ENCODE data around the gene PTH1R.

PTH1R gene

DNA sequence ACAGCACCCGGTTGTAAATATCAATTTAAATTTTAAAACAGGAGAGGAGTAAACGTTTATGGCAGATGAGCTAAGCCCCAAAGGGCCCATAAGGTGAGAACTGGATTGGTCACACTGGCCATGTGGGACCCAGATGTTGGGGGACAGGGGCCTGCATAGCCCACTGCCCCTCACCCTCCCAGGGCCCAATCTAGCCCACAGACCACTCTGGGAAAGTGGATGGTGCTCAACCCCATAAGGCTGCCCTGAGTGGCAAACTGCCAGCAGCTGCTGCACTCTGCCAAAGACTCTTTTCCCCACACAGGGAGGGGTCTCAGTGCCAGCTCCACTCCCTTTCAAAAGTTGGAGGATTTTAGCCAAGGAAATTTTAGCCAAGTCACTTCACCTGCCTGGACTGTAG is 56.6 kb downstream of the PTH1R start:
- DNase-seq: no peak

DNA sequence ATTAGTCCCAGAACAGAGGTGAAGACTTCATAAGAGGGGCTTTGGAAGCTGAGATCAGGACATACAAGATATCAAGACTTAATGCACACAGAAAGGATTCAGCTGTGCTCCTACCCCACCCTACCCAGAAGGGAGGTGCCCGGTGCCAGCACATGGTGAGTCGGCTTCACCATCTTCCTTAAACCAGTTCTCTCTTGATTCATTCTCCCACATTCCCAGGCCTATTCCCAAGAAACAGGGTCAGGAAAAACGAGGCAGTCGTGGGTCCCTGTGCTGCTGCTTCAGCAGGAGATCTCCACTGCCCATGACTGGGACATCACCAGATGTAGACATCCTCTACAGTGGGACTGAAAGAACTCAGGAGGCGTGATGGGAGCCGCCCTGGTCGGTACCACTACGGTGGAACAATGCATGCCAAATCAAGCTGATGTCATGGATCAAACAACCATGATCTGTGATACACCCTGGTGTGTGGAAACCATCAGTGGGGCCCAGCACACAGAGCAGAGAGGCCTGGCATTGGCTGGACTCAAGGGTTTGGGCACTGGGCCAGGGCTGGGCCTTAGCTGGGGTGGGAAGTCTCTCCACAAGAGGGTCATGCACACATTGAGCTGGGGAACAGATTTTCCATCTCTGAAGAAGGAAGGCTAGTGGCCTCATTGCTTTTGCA is 57.1 kb downstream of the PTH1R start:
- DNase-seq: no peak

DNA sequence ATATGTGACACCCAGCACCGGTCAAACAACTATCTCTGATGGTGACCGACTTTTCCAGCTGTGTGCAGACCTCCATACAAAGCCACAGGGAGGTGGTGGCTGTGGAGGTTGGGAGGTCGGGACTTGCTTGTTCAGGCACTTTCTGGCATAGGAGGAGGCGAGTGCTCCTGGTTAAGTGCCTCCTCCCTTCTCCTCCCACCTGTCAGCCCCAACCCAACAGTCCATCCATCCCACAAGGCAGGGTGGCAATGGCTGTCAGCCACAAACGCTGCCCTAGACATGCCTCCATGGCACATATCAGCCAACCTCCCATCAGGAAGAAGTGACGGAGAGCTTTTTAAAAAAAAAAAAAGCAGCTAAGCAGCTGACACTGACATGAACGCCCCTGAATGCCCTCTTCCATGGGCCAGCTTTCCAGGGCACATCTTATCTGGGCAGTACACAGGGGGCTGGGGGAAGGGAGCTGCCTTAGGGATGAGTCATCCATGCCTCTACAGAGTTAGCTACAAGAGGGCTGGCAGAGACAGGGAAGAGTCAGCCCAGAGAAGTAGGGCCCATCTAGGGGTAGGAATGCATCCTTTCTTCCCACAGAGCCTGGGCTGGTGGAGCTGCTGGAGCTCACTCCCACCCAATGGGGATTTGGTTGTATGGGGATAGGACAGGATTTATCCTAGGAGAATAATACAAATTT is 57.8 kb downstream of the PTH1R start:
- peak; percentile 96 for DNase-seq

DNA sequence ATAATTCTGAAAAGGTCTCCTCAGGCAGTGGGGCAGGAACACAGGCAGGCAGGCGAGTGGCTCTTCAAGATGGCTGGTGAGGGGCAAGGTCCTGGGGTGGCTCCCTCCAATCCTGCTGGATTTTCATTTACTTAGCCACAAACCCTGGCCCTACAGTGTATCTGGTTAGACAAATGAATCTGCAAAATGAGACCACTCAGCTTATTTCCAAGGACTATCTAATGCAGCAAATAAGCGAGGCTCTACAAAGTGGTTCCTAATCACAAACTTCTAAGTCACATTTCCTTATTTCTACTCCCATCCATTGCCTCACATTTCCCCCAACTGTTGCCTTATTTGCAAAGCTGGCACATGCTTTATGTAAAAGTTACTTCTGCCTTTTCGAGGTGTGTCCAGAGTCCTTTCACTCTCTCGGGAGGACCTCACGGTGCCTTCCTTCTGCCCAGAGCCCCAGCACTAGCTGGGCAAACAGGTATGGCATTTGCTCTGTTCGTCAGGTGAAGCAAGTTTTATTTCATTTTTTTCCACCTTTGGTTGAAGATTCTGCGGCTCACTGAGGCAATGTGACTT is 58.6 kb downstream of the PTH1R start:
- DNase-seq: no peak

DNA sequence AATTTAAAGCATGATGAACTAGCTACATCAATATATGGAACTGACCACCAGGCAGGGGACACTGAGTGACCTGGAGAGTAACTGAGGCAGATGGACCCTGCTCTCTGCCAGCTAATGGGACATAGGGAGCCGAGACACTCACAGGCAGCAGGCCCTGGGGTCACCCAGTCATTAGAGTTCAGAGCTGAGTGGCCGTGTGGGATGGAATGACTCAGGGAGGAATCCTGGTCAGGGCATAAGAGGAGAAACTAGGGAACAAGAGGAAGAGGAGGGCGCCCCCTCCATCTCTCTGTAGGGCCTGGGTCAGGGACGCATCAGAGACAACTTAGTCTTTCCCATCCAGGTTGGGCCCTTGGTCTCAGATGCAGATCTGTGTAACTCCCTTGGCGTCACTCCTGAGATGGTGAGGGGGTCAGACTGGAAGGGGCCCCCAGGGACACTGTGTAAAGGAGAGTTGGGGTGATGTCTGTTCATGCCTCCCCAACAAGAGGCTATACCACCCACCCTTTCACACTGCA is 59.3 kb downstream of the PTH1R start:
- no peak for DNase-seq

DNA sequence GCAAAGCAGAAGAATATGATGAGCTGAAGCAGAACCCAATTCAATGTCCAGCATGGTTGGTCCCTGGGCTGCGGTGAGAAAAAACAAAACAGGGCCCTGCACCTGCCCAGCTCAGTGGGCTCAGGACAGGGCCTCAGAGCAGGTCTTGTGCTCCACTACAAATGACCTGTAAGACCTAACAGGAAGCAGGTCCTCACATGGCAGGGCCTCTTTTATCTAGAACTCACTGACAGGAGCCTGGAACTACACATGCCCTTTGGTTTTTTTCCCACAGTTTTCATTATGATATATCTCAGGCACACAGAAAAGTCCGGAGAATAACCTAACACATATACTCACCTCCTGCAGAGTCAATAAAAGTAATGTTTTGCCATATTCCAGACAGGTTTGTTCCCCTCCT is 60.6 kb downstream of the PTH1R start:
- no peak for DNase-seq

DNA sequence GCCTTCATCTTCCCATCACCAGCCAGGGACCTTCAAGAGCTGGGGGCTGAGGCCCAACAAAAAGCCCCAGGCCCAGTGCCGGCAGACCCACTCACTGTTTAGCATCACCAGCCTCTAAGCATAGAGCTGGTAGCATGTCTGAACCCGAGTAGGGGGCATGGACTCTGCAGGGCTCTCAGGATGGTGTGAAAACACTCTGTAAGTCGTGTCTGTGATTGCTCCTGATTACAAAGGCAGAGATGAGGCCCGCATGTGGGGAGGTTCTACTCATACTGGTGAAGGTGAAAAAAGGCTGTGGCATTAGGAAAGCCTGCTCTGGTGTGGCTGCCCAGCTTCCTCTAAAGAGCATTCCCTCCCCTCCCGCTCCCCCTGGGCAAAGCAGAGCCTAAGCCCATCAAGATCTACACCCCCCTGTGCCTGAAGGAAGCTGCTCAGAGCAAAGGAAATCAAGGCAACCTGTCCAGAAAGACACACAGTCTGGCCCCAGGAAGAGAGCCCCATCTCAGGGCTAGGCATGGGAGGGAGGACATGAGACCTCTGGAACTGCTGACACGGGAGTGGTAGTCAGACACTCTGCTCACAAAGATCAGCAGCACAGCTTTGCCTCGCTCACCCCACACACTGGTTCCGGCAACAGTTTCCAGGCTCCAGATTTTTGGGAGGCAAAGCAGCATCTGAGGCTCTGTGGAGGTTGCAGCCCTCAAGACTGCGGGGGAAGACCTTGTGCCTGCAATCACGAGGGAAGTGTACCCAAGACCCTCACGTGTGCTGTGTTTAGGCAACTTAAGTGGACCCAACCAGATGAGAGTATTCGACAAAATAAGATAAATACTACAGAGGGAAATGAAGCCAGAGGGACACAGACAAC is 62.3 kb downstream of the PTH1R start:
- no peak for DNase-seq

DNA sequence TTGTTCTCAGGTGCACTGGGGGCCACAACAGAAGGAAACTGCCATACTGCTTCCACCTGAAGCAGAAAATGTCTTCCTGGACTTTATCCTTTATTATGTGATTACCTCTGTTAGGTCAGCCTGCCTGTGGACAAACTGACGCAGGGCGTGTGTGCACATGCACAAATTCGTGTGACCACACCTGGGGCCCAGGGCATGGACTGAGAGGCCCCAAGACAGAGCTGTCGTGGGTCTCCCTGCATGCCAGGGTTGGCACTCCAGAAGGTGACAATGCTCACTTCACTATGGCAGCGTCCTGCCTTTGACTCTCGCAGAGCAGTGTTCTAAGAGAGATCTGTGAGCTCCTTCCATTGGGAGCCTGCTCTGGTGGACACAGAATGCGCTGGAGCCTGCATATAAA is 64.6 kb downstream of the PTH1R start:
- DNase-seq: no peak

DNA sequence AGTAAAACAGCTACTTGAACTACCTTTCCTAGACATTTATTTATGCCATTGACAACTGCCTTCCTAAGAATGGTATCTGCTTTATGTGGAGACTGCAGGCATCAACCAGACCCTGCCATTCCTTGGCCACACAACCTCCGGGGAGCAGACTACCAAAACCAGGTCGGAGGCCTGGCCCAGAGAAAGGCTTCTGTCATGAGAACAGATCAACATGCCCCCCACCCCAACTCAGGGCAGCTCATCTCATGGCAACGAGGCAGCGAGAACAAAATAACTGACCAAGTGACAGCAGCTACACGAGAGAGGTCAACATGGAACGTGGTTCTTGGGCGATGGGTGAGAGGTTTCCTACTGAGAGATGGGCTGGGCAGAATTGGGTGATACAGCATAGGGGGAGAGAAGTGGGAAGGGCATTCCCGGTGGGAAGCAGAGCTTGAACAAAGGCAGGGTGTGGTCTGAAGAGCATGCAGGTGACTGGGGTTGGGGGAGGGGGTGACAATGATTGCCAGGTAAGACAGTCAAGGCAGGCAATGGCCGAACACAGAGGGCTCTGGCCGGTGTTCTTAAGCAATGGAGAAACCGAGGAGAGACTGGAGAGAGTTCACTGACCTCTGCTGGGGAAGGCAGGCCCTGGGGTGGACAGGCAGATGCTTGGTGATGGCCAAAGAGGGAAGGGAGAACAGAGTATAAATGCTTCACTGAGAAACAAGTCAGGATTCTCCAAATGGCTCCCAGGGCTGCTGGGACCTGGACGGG is 65.1 kb downstream of the PTH1R start:
- DNase-seq: no peak

DNA sequence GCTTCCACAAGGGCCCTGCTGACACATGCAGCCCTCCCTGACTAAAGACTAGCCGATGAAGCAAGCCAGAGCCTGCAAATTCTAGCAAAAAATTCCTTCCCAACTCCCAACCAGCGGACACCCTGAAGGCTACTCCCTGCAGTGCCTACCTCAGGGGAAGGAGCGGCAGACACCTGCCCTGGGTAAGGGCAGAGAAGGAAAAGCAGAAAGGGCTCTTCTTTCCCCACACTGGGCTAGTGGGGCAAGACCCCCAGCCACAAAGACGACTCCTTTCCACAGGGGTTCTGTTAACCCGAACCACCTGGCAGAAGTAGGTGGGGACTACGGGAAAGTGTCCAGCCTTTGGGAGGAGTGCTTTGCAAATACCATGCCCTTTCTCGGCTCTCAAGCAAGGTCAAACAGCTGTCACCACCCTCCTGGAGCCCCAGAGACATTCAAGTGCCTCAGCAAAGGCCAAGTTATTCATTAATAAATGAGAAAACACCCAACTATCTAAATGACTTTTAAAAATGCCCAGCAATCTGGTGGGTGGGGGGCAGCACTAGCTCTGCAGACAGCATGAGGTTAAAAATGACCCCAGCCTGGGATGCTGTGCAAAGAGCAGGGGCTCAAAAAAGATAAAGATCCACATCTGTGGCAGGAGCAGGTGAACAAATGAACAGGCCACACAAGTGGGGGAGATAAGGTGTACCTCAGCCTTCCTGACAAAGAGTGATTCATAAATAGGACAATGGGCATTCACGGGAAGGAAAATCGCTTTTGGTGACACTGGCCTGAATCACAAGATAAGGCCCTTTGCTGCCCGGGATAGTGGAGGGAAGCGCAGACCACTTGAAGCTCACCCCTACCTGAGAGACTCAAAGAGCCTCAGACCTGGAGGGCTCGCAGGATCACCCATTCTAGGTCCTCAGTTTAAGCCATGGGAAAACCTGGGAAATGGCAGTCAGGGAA is 66.0 kb downstream of the PTH1R start:
- DNase-seq: no peak

DNA sequence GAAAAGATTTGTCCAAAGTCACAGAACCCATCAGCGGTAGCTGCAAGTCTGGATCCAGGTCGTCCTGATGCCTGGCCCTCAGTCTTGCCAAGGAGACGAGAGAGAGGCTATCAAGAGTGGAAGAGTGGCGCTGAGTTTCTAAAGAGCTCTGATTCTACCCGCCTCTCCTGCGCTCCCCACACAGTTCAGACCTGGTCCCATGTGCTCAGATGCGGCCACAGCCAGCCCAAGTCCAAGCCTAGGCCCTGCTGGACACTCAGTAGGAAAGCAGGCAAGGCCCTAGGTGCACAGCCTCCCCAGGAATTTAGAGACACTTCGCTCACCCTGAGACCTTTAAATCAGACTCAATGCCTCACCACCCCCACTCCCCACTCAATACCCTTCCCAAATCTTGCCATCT is 66.7 kb downstream of the PTH1R start:
- DNase-seq: no peak

DNA sequence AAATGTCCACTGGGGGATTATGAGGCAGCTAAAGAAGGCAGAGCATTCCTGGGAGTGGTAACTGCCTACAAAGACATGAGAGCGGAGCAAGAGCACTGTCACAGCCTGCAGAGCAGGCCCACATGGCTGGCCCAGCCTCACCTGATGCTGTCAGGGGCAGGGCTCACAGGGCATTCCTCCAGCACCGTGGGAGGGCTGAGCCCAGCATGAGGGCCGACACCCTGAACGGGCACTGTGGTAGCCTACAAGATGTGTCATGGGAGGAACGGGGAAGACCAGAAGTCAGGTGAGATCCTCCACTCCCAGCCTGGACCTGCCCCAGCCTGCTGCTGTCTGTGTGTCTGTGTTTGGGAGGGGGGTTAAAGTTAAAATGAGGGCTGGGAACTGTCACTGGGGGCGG is 68.9 kb downstream of the PTH1R start:
- DNase-seq: no peak

DNA sequence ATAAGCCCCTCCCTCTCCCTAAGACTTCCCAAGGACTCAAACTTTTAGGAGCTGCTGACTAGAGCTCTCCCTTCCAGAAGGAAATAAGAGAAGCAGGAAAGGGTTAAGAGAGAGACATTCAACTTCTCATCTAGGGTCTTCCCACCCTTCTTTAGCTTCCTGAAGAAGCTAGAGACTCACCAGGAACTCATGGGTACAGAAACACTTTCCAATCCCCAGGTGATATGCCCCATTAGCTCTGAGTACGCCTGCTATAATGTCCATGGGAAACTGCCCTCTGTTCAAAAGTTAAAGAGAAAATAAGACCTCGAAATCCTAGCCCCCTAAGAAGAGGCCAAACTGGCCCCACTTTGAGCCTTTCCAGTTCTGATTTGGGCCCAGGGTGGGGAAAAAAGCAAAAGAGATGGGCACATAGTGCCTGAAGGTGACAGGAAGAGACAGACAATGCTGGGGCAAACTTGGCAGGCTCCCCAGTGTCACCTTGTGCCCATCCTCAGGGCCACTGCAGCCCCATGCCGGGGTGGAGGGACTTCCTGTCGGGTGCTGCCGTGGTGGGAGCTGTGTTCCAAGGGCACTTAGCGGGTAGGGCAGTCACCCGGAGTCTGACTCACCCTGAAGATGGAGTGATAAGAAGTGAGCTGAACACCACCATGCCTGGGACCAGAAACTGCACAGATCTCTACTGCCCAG is 69.5 kb downstream of the PTH1R start:
- no peak for DNase-seq

DNA sequence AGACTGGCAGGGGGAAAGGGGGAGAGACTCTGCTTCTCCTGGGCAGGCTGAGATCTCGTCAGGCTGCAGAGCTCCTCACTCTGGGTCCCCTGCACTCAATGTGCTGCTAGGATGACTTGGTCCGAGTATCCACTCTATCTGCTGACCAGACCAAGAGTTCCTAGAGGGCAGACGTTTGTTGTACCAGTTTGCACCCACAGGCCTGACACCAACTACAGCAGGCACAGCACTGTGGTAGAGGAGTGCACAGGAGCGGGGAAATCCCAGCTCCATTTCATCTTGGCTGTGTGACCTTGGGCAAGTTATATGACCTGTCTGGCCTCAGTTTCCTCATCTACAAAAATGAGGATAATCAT is 70.0 kb downstream of the PTH1R start:
- DNase-seq: no peak

DNA sequence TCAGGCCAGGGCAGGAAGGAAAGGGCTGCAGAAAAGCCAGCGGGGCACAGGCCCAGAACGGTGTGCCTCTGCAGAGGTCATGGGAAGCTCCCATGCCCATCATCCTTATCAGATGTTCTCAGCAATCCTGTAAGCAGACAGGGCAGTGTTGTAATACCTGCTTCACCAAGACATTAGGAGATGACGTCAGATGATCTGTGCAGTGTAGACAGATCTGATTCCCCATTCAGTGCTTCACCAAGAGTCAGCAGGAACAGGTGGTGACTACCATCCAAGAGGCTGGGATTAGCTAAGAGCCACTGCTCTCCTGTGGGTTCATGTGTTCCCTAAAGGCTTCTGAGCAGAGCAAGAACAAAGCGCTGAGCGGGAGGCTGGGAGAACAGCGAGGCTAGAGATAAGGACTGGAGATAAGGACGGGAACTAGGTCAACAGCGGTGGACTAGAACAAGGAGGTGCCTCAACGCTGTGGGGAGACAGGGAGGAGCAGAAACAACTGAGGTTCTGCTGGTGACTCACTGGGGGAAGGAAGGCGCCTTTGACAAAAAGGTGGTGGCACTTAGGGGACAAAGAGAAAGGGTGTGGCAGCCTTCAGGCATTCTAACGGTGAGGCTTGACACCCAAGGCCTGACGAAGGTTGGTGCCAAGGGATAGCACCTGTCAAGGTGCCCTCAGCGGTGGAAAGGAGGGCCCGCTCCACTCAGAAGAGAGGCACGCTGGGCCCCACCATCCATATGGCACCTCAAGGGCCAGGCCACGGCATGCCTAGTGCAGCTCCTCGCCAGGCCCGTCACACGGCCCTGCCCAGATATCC is 70.7 kb downstream of the PTH1R start:
- no peak for DNase-seq

DNA sequence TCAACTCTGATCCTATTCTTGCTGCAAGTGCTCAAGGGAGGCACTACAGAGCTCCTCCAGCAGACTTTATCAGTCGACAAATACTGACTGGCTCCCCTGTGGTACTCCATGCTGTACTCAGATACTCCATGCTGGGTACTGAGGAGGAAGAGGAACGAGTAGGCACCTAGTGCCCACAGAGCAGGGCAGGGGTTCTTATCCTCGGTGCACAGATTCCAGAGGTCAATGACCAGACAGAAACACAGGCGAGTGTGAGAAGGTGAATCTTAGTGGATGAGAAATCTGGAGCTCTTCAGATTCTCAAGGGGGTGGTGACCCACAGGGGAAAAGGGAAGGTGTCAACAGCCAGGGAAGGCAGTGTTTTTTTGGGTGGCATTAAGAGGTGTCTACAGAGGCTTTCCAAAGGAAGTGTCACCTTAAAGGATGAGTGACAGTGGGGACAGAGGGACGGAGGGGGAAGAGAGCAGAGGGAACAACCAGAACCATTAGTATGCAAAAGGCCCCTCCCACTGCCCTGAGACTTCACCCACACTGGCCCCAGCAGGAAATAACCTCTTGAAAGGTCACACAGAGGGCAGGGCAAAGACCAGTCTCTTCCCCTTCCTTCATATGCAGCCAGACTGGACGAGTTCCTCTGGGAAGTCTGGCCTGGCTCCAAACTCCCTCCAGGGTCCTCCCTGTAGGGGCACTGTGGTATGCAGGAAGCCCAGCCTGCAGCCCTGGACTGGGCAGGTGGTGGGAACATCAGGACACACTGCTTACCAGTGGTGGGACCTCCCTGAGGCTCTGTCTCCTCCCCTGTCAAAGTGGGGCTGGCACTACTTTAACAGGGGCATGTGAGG is 71.5 kb downstream of the PTH1R start:
- DNase-seq: no peak

DNA sequence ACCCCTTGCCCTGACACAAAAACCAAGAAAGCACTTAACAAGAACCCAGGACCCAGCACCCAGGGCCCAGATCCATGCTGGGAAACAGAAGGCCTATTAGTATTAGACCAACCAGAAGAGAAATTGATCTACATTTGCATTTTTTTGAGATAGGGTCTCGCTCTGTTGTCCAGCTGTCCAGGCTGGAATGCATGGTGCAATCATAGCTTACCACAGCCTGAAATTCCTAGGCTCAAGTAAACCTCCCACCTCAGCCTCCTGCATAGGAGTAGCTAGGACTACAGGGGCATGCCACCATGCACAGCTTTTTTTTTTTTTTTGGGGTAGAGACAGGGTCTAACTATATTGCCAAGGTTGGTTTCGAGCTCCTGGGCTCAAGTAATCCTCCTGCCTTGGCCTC is 72.7 kb downstream of the PTH1R start:
- no peak for DNase-seq

DNA sequence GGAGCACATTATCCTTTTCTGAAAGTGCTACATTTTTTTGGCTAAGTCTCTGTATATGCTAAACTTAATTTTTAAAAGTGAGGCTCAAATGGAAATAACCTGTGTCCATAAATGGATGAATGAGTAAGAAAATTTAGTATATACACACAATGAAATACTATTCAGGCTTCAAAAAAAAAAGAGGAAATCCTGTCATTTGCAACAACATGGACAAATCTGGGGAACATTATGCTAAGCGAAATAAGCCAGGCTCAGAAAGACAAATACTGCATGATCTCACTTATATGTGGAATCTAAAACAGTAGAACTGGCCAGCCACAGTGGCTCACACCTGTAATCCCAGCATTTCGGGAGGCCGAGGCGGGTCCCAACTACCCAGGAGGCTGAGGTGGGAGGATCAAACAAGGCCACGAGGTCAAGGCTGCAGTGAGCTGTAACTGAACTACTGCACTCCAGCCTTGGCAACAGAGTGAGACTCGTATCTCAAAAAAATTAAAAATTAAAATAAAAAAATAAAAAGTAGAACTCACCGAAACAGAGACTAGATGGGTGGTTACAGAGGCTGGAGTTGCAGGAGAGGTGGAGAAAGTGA is 73.2 kb downstream of the PTH1R start:
- DNase-seq: no peak

DNA sequence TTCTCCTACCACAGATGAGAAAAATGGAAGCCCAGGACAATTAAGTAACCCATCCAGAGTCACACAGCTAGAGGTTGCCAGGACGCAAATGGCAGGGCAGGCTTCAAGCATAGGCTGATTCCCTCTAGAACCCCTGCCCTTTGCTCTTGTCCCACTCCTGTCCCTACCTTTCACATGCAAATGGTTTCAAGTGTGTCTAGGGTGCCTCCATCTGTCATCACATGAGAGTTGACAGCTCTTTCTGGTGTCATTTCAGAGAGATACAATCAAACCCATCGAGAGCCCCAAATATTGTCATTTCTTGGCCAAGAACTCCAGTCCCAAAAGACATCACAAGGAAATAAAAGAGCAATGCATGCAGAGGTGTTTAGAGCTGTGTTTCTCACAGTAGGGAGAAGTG is 75.3 kb downstream of the PTH1R start:
- DNase-seq: no peak

Data from amniotic stem cell (primary cell).